SU-DHL-6 (cell line): ENCODE measurements around the gene SULF2.

ENCODE experiments used
- CTCF ChIP-seq: fragments of 200-600 bp; sonication (generic); IDR thresholded peaks from one replicate; pipeline ENCODE4 v1.5.1; 2017; ENCODE audit warnings: antibody characterized with exemption, mild to moderate bottlenecking, low read length, moderate library complexity; ENCODE audit not compliant: insufficient read depth, poor library complexity, severe bottlenecking
- EZH2phosphoT487 ChIP-seq: fragments of 200-600 bp; sonication (generic), shearing (Covaris generic); conservative IDR thresholded peaks from 2 replicates; pipeline ENCODE4 v1.6.1; 2018; ENCODE audit warnings: mild to moderate bottlenecking, antibody characterized with exemption, low read length, moderate library complexity, mixed read lengths

- TF ChIP-seq CTCF (no peak), EZH2phosphoT487 (no peak)
Measured at GRCh38 chr20:47612670-47613069, 172.6 kb downstream of the SULF2 start.
